Measurements from ENCODE around the gene DOCK7. TPM values are rescaled to one million over a fixed set of nuclear protein-coding genes. Genes with fewer than 3 reads are reported as not detected.
"Not testable (repeated sequence)": the region's sequence is repeated elsewhere in the genome, so short reads cannot be mapped to it uniquely, and the experiment has no call there.

DOCK7 gene
- total and polyA plus RNA-seq, 4 donors = 6.1 to 64.1 (median 29.3) TPM

DNA sequence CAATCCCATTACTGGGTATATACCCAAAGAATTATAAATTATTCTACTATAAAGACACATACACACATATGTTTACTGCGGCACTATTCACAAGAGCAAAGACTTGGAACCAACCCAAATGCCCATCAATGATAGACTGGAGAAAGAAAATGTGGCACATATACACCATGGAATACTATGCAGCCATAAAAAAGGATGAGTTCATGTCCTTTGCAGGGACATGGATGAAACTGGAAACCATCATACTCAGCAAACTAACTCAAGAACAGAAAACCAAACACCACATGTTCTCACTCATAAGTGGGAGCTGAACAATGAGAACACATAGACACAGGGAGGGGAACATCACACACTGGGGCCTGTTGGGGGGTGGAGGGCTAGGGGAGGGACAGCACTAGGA lies 121.0 kb downstream of the DOCK7 start:
- ATAC-seq (ENCODE audit: low FRiP score); H3K27me3 ChIP-seq (ENCODE audit: control insufficient read depth in 1 of 2, insufficient read depth in 2 of 2, low read length in 1 of 2); intact Hi-C loops (cut with DNase I); H3K27ac ChIP-seq (ENCODE audit: low read depth in 1 of 2, low read length in 2 of 2); H3K36me3 ChIP-seq (ENCODE audit: control insufficient read depth in 1 of 2, insufficient read depth in 2 of 2, low read length in 1 of 2); H3K9me3 ChIP-seq (ENCODE audit: control insufficient read depth, low read length); H3K4me3 ChIP-seq (ENCODE audit: low read length in 2 of 2); DNase-seq; H3K4me1 ChIP-seq (ENCODE audit: control insufficient read depth in 1 of 2, insufficient read depth in 2 of 2, low read length in 2 of 2): not testable (repeated sequence)
- 100% methylated on average over 1 of the region's 1 CpG for WGBS, 2 donors

- no peaks in the 10 kb centered on the region for H3K27me3 ChIP-seq (ENCODE audit: control insufficient read depth in 1 of 2, insufficient read depth in 2 of 2, low read length in 1 of 2)
- H3K27ac ChIP-seq (ENCODE audit: low read depth in 1 of 2, low read length in 2 of 2) = no peak overlapping the region
- ATAC-seq (ENCODE audit: low FRiP score) = no peak
- WGBS, 2 donors = 97 to 98% methylated on average over 2 of the region's 2 CpGs
- no peak overlapping the region for H3K4me3 ChIP-seq (ENCODE audit: low read length in 2 of 2)
- H3K9me3 ChIP-seq (ENCODE audit: control insufficient read depth, low read length) = no peaks in the 10 kb centered on the region
- H3K36me3 ChIP-seq (ENCODE audit: control insufficient read depth in 1 of 2, insufficient read depth in 2 of 2, low read length in 1 of 2) = peaks cover 1 to 2% of the 10 kb centered on the region in 2 donors
- intact Hi-C loops (cut with DNase I) = no loop called here
- peaks cover 0 to 7% of the 10 kb centered on the region in 2 donors for H3K4me1 ChIP-seq (ENCODE audit: control insufficient read depth in 1 of 2, insufficient read depth in 2 of 2, low read length in 2 of 2)
- DNase-seq = no peak
Measured at GRCh38 chr1:62561306-62561705, 126.9 kb downstream of the DOCK7 start.

GRCh38 chr1:62544570-62544969 lies 143.6 kb downstream of the DOCK7 start:
- ATAC-seq (ENCODE audit: low FRiP score) = no peak
- WGBS, 2 donors = 93 to 95% methylated on average over 2 of the region's 2 CpGs
- no peaks in the 10 kb centered on the region for H3K27me3 ChIP-seq (ENCODE audit: control insufficient read depth in 1 of 2, insufficient read depth in 2 of 2, low read length in 1 of 2)
- intact Hi-C loops (cut with DNase I) = loop anchor here in 1 of 2 donors (2.0 kb wide), 1 partner anchor 28 kb away; no protein-coding TSS in a partner anchor
- no peak for DNase-seq
- no peak overlapping the region for H3K4me3 ChIP-seq (ENCODE audit: low read length in 2 of 2)
- H3K4me1 ChIP-seq (ENCODE audit: control insufficient read depth in 1 of 2, insufficient read depth in 2 of 2, low read length in 2 of 2) = no peaks in the 10 kb centered on the region
- no peaks in the 10 kb centered on the region for H3K9me3 ChIP-seq (ENCODE audit: control insufficient read depth, low read length)
- H3K27ac ChIP-seq (ENCODE audit: low read depth in 1 of 2, low read length in 2 of 2) = no peak overlapping the region
- H3K36me3 ChIP-seq (ENCODE audit: control insufficient read depth in 1 of 2, insufficient read depth in 2 of 2, low read length in 1 of 2) = no peaks in the 10 kb centered on the region

GRCh38 chr1:62541048-62541447 lies 147.1 kb downstream of the DOCK7 start:
- WGBS, 2 donors = 56 to 100% methylated on average over 1 to 2 of the region's 2 CpGs
- no peak overlapping the region for H3K27ac ChIP-seq (ENCODE audit: low read depth in 1 of 2, low read length in 2 of 2)
- H3K9me3 ChIP-seq (ENCODE audit: control insufficient read depth, low read length) = no peaks in the 10 kb centered on the region
- no peak for ATAC-seq (ENCODE audit: low FRiP score)
- DNase-seq = no peak
- H3K36me3 ChIP-seq (ENCODE audit: control insufficient read depth in 1 of 2, insufficient read depth in 2 of 2, low read length in 1 of 2) = no peaks in the 10 kb centered on the region
- no peaks in the 10 kb centered on the region for H3K27me3 ChIP-seq (ENCODE audit: control insufficient read depth in 1 of 2, insufficient read depth in 2 of 2, low read length in 1 of 2)
- H3K4me3 ChIP-seq (ENCODE audit: low read length in 2 of 2) = no peak overlapping the region
- intact Hi-C loops (cut with DNase I) = no loop called here
- H3K4me1 ChIP-seq (ENCODE audit: control insufficient read depth in 1 of 2, insufficient read depth in 2 of 2, low read length in 2 of 2) = no peaks in the 10 kb centered on the region

DNA sequence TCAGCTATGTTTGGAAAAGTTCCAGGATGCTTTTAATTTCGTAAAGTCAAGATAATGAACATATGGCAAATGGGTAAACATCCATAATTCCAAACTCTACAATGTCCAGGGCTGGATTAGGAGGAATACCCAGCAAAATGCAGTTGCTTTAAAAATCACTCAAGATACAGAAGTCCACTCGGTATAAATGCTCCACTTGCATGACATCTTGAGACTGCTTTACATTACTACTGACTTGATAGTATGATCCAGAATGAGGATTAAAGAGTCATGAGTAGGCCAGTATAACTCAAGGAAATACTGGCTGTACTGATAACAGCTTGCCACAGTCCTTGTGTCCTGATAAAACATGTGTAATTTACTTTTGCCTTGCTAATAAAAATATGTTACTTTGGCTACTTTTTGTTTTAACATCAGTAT lies 149.1 kb downstream of the DOCK7 start:
- peaks cover 0 to 2% of the 10 kb centered on the region in 2 donors for H3K36me3 ChIP-seq (ENCODE audit: control insufficient read depth in 1 of 2, insufficient read depth in 2 of 2, low read length in 1 of 2)
- ATAC-seq (ENCODE audit: low FRiP score) = no peak
- no peak overlapping the region for H3K27ac ChIP-seq (ENCODE audit: low read depth in 1 of 2, low read length in 2 of 2)
- DNase-seq = no peak
- H3K4me1 ChIP-seq (ENCODE audit: control insufficient read depth in 1 of 2, insufficient read depth in 2 of 2, low read length in 2 of 2) = no peaks in the 10 kb centered on the region
- WGBS, 2 donors = 53 to 56% methylated on average over 2 of the region's 2 CpGs
- intact Hi-C loops (cut with DNase I) = no loop called here
- H3K4me3 ChIP-seq (ENCODE audit: low read length in 2 of 2) = no peak overlapping the region
- no peaks in the 10 kb centered on the region for H3K27me3 ChIP-seq (ENCODE audit: control insufficient read depth in 1 of 2, insufficient read depth in 2 of 2, low read length in 1 of 2)
- H3K9me3 ChIP-seq (ENCODE audit: control insufficient read depth, low read length) = no peaks in the 10 kb centered on the region

GRCh38 chr1:62536865-62537264 lies 151.3 kb downstream of the DOCK7 start:
- Histone ChIP-seq H3K4me3 (ENCODE audit: low read length in 2 of 2) (no peak overlapping the region), H3K9me3 (ENCODE audit: control insufficient read depth, low read length) (no peaks in the 10 kb centered on the region), H3K27me3 (ENCODE audit: control insufficient read depth in 1 of 2, insufficient read depth in 2 of 2, low read length in 1 of 2) (no peaks in the 10 kb centered on the region), H3K4me1 (ENCODE audit: control insufficient read depth in 1 of 2, insufficient read depth in 2 of 2, low read length in 2 of 2) (no peaks in the 10 kb centered on the region), H3K36me3 (ENCODE audit: control insufficient read depth in 1 of 2, insufficient read depth in 2 of 2, low read length in 1 of 2) (peaks cover 0 to 2% of the 10 kb centered on the region in 2 donors), H3K27ac (ENCODE audit: low read depth in 1 of 2, low read length in 2 of 2) (no peak overlapping the region)
- no peak for DNase-seq
- intact Hi-C loops (cut with DNase I) = no loop called here
- ATAC-seq (ENCODE audit: low FRiP score) = no peak

DNA sequence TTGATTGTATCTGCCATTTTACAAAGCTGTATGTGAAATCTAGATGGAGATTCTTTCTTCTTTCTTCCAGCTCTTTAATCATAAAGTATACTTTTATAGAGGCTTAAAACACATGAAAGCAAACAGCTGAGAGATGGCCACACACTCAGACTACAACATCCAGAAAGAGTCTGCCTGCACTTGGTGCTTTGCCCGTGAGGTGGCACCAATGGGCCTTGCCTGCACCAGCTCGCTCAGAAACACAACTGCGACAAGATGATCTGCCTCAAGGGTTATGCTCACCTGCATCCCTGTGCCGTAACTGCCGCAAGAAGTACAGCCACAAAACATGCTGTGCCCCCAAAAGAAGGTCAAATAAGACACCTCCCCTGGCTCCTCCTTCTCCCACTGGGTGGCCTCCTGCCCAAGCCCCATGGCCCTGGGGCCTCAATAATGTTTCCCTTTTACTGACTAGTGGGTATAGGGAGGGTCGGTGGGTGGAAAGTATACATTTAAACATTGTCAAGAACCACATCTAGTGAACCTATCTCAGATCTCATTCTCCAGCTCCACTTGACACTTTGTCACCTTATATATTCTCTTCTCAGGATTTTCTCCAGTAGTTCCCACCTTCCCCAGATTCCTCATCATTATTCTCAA lies 157.6 kb downstream of the DOCK7 start:
- Histone ChIP-seq H3K4me1 (ENCODE audit: control insufficient read depth in 1 of 2, insufficient read depth in 2 of 2, low read length in 2 of 2) (no peaks in the 10 kb centered on the region), H3K9me3 (ENCODE audit: control insufficient read depth, low read length) (no peaks in the 10 kb centered on the region), H3K27me3 (ENCODE audit: control insufficient read depth in 1 of 2, insufficient read depth in 2 of 2, low read length in 1 of 2) (no peaks in the 10 kb centered on the region), H3K27ac (ENCODE audit: low read depth in 1 of 2, low read length in 2 of 2) (no peak overlapping the region), H3K4me3 (ENCODE audit: low read length in 2 of 2) (no peak overlapping the region), H3K36me3 (ENCODE audit: control insufficient read depth in 1 of 2, insufficient read depth in 2 of 2, low read length in 1 of 2) (peaks cover 0 to 4% of the 10 kb centered on the region in 2 donors)
- intact Hi-C loops (cut with DNase I) = loop anchor here (2.0 kb wide), 1 partner anchor 216 kb away; no protein-coding TSS in a partner anchor
- 33% methylated on average over 6 of the region's 6 CpGs for WGBS, 2 donors
- peak; percentile 67 for ATAC-seq (ENCODE audit: low FRiP score)
- DNase-seq = peak in 1 of 2 donors; percentile 80

GRCh38 chr1:62529227-62529626 lies 159.0 kb downstream of the DOCK7 start:
- Histone ChIP-seq H3K27me3 (ENCODE audit: control insufficient read depth in 1 of 2, insufficient read depth in 2 of 2, low read length in 1 of 2) (no peaks in the 10 kb centered on the region), H3K4me3 (ENCODE audit: low read length in 2 of 2) (no peak overlapping the region), H3K27ac (ENCODE audit: low read depth in 1 of 2, low read length in 2 of 2) (no peak overlapping the region), H3K4me1 (ENCODE audit: control insufficient read depth in 1 of 2, insufficient read depth in 2 of 2, low read length in 2 of 2) (no peaks in the 10 kb centered on the region), H3K36me3 (ENCODE audit: control insufficient read depth in 1 of 2, insufficient read depth in 2 of 2, low read length in 1 of 2) (peaks cover 0 to 2% of the 10 kb centered on the region in 2 donors), H3K9me3 (ENCODE audit: control insufficient read depth, low read length) (no peaks in the 10 kb centered on the region)
- DNase-seq (no peak), ATAC-seq (ENCODE audit: low FRiP score) (no peak)
- 88% methylated on average over 4 of the region's 4 CpGs for WGBS, 2 donors
- intact Hi-C loops (cut with DNase I) = no loop called here

DNA sequence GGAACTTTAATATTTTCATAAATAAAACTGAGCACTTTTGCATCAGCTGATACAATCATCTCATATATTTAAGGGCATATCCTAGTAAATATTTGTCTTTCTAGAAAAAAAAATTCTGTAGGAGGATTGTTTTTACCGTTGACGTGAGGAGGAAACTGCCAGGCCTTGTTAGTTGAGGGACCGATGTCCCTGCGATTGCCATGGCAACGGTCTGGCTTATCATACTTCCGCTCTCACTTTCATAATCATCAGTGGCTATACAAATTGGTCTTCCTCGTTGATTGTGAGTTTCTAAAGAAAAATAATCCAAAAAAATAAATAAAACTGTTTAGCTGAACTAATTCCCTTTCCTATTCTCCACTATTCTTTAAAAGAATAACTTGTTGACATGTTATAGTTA lies 160.2 kb downstream of the DOCK7 start:
- no peak overlapping the region for H3K27ac ChIP-seq (ENCODE audit: low read depth in 1 of 2, low read length in 2 of 2)
- H3K4me3 ChIP-seq (ENCODE audit: low read length in 2 of 2) = no peak overlapping the region
- 75 to 79% methylated on average over 7 of the region's 7 CpGs for WGBS, 2 donors
- no peak for ATAC-seq (ENCODE audit: low FRiP score)
- peaks cover 0 to 2% of the 10 kb centered on the region in 2 donors for H3K36me3 ChIP-seq (ENCODE audit: control insufficient read depth in 1 of 2, insufficient read depth in 2 of 2, low read length in 1 of 2)
- no peaks in the 10 kb centered on the region for H3K4me1 ChIP-seq (ENCODE audit: control insufficient read depth in 1 of 2, insufficient read depth in 2 of 2, low read length in 2 of 2)
- H3K9me3 ChIP-seq (ENCODE audit: control insufficient read depth, low read length) = no peaks in the 10 kb centered on the region
- no peaks in the 10 kb centered on the region for H3K27me3 ChIP-seq (ENCODE audit: control insufficient read depth in 1 of 2, insufficient read depth in 2 of 2, low read length in 1 of 2)
- intact Hi-C loops (cut with DNase I) = no loop called here
- DNase-seq = peak in 1 of 2 donors; percentile 56

Data from aorta (tissue), 5 donors.